Erythroblast (primary cell): ENCODE measurements around the gene FAM168A.

Experiments
- GATA1 ChIP-seq: IDR thresholded peaks from 2 replicates; pipeline ENCODE4 v1.6.1; 2011; ENCODE audit warnings: low read depth, mild to moderate bottlenecking, control low read depth, low read length, moderate library complexity
- POLR2A ChIP-seq: IDR thresholded peaks from 2 replicates; pipeline ENCODE4 v1.6.1; 2011; ENCODE audit warnings: mild to moderate bottlenecking, low read length

DNA sequence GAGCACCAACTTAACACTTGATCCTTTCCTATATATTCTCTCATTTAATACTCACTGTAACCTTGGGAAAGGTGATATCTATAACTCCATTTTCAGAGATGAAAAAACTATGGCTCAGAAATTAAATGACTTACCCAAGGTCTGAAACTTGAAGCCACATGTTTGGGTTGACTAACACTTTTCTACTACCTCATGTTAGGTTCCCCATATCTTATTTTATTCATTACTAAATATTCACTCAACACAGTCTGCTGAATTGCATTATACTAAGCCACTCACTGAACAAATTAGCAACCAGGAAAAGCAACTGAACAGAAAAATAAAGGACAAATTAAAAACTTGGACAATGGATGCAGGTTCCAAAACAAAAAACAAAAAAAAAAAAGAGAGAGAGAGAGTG, 59.9 kb downstream of the FAM168A start:
- TF ChIP-seq POLR2A (no peak), GATA1 (no peak)
